Measurements from ENCODE around the gene SLC41A1. TPM values are rescaled to one million over a fixed set of nuclear protein-coding genes. Genes with fewer than 3 reads are reported as not detected.

Gene SLC41A1
- total and polyA plus RNA-seq, 2 experiments from 2014 or later, result 11.8 to 30.0 TPM

GRCh38 chr1:205775717-205776056, 37.3 kb downstream of the SLC41A1 start (continued):
- TF ChIP-seq ZNF462 (CRISPR knock-in tag; IDR thresholded peaks at IDR 0.05) (no peak), ZNF114 (CRISPR knock-in tag; IDR thresholded peaks at IDR 0.05) (no peak), CTCF (conservative IDR thresholded peaks at IDR 0.05; ENCODE audit: low read depth in 2 of 2) (no peak), ETS1 (IDR thresholded peaks at IDR 0.05) (no peak), ZNF331 (CRISPR knock-in tag; IDR thresholded peaks at IDR 0.05; ENCODE audit: low read depth) (no peak), JUNB (IDR thresholded peaks at IDR 0.05; ENCODE audit: unreplicated experiment) (no peak), NANOG (IDR thresholded peaks at IDR 0.05; ENCODE audit: borderline replicate concordance) (no peak), EZH2 (IDR thresholded peaks at IDR 0.05; ENCODE audit: low read depth, unreplicated experiment) (no peak), POLR2AphosphoS5 (IDR thresholded peaks at IDR 0.05; ENCODE audit: low read depth) (no peak)
